GM08714 (cell line): ENCODE data around the gene TLE3.

Experiments used
- H3K4me3 ChIP-seq: fragments of 200-500 bp; sonication (Bioruptor generic); 2 replicates; pipeline ENCODE4 v1.5.1; 2014; ENCODE audit warnings: mild to moderate bottlenecking, low read length, inconsistent platforms
- ZNF274 ChIP-seq: IDR thresholded peaks from 2 replicates; pipeline ENCODE4 v1.6.1; 2012; ENCODE audit warnings: mild to moderate bottlenecking, low read depth, low read length

TLE3 gene

DNA sequence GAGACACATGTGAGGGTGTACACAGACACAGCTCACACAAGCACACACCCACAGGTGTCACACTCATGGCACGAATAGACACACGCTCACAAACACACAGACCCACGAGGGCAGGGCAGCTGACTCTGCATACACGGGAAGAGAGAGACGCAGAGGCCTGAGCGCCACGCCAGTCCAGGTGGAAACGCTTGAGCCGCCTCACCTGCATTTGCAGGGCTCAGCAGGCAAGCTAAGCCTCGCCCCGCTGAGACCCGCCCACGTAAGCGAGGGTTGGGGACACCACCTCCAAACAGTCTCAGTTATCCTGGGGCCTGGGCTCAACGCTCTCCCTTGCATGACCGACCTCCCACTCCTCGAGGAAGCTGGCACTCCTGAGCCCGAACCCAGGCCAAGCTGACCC is 73.2 kb downstream of the TLE3 start:
- H3K4me3 ChIP-seq, result no peak overlapping the region
- no peak for TF ChIP-seq ZNF274

DNA sequence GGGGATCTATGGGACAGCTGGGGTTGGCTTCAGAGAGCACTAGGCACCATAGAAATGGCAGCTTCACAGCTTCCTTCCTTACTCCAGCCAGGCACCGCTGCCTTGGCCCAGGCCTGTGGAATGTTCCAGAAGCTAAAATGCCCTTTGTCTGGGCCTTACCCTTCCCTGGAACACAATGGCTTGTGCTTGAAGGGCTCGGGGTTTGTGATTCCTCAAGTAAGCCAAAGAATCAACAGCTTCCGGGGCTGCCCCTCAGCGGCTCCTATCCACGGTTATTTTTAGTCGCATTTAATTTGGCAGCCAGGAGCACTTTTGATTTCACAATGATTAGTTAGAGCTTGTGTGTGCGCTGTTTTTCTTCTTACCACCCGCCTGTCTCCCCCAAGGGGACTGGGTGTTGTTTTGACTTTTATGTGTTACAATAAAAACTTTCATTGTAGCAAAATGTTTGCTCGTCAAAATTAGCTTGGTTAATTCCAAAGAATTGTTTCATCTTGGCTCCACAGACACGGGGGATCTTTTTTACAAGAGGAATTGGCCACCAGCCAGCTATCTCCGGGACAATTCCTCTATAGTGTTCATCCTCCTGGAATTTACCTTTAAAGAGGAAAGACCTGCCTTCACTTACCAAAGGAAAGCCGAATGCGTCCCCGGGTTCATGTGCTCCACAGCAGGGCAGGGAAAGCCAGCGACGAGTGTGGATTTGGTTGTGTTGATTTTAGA is 73.8 kb downstream of the TLE3 start:
- no peak for TF ChIP-seq ZNF274
- no peak overlapping the region for H3K4me3 ChIP-seq

DNA sequence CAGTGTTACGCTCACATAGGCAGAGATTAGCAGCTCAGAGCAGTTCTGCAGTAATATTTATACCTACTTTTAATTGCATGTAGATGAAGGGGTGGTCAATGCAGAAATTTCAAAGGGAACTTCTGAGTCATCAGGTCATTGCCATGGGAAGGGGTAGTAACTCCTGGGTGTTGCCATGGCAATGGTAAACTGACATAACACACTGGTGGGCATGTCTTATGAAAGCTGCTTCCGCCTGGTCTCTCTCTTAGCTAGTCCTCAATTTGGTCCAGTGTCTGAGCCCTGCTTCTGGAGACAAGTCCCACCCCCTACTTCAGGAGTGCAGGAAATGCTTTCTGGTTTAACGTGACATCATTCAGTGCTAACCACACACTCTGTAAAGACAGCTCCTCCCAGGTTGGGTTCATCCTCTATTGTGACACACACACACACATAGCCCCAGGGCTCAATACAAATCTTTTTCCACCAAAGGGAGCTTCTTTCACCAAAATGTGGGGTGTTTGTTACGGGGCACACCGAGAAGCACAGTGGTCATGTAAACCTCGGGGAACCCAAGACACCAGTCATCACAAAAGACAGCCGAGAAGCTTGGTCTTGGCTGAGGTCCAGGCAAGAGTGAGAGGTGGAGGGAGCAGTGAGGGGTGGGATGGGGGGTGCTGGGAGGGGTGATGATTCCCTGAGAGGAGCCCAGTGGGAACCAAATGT is 74.5 kb downstream of the TLE3 start:
- no peak for TF ChIP-seq ZNF274
- no peak overlapping the region for H3K4me3 ChIP-seq

DNA sequence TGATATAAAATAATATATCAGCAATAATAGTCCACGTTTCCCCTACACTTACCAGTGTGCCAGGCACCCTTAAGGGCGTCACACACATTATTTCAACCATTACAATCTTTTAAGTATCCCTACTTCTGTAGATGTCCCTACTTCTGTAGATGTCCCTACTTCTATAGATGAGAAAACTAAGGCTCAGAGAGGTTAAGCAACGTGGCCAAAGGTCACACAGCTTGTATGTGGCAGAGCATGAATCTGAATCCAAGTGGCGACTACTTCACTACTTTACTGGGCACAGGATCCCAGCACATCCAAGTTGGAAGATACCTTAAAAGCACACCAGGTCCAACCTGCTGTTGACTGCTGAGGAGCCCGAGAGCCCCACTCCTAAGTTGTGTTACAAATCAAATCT is 77.5 kb downstream of the TLE3 start:
- no peak overlapping the region for H3K4me3 ChIP-seq
- TF ChIP-seq ZNF274, result no peak

DNA sequence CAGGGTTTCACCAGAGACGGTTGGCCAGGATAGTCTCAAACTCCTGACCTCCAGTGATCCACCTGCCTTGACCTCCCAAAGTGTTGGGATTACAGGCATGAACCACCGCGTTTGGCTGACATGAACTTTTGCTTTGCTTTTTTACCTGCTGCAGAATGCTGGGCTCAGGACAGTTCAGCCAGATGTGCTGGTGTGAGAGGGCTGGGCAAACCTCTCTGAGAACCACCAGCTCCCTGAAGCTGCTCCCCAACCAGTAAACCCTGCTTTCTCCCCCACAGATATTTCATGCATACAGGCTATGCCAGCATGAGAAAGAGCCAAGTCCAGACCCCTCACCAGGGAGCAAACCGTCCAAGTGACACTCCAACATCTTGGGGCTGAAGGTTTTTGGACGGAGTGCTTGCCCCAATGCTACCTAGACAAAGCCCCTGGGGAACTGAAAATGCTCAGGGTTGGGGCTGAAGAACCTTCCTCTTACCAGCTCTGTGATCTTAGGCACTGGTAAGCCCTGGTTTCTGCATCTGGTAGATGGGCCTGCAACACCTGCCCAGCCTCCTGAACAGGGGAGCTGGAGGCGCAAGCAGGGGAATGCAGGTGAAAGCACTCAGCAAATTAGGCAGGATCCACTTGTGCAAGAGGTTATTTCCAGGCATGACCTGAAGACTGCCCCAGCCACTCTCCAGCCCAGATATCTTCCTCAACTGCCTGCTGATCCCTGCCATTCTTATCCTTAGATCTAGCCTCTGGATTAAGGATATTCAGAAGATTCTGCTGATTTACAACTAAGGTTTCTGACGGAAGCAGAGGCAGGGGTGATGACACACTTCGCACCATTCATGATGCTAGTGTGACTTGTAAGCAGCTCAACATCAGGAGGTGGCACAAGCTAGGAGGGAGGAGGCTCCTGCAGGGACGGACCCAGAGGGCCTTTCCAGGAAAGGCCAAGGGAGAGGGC is 78.8 kb downstream of the TLE3 start:
- no peak for TF ChIP-seq ZNF274
- H3K4me3 ChIP-seq, result no peak overlapping the region

DNA sequence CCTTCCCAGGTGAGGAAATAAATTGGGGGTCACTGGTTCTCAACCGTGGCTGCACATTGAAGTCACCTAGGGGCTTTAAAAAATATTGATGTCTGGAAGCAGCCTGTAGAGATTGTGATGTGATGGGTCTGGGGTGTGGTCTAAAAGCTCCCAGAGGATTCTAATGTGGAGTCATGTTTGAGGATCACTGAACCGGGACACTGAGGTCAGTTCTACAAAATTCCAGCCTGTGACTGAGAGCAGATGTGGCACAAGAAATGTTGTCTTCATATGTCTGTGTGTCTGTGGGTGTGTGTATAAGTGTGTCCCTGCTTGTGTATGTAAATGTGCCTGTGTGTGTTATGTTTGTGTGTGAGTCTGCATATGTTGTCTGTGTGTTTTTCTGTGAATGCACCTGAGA is 79.9 kb downstream of the TLE3 start:
- no peak overlapping the region for H3K4me3 ChIP-seq
- TF ChIP-seq ZNF274, result no peak

DNA sequence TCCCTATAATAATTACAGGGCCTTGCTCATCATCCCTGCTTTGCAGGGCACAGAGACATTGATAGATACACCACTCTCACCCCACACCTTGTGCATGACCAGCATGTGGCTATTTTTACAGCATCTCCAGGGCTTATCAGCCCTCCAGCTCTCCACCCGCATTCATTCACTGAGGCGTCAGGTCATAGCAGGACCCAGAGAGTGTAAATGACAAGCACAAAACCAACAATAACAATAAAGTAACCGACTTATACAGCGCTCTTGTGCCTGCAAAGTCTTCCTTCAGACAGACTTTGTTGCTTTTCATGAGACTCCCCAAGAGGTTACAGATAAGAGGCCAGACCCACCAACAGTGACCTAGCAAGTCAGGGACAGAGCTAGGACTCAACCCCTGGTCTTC is 80.7 kb downstream of the TLE3 start:
- no peak overlapping the region for H3K4me3 ChIP-seq
- no peak for TF ChIP-seq ZNF274

DNA sequence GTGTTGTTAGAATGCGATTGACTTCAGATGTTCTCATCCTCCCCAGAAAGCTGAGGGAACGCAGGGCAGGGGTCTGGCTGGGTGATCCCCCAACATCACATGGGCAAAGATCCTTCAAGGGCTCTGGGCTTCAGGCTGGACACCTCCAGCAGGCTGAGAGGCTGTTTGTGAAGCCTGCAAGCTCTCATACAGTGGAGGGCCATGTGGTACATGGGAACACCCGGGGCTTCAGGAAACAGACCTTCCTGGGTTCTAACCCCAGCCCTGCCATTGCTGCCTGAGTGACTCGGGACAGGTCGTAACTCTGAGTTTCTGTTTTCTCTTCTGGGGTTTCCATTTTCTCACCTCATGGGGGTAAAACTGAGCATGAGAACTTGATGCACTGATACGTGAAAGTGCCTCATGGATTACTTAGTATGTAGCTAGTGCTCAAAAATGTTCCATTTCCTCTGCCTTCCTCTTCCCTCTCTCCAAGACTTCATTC is 81.2 kb downstream of the TLE3 start:
- peak overlapping the region; percentile 1; the same call in 1 of the 2 replicates for H3K4me3 ChIP-seq
- TF ChIP-seq ZNF274, result no peak

DNA sequence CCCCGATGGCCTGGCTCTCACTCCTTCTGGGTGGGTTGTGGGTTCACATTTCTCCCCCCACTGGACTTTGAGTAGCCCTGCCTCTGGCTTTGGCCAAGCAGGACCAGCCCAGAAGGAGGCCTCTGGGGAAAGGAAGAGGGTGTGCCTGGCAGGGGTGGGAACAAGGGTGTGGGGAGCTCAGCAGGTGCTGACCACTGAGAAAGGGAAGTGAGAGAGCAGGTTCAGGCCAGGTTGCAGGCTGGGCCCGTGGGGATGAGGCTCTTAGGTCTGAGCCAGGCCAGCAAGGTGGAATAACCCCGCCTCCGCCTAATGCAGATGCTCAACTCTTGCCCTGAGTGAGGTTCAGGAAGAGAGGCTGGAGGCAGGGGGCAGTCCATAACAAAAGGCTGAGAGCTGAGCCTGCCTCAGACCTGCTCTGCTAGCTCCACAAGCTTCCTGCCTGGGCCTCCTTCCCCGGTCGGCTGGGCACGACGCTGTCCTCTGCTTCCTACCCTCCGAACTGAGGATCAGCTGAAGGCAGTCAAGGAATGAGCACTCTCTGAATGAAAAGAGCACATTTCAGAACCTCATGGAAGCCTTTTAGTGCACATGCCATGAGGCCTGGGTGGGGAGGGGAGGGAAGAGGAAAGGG is 82.7 kb downstream of the TLE3 start:
- peak overlapping the region; percentile 2; the same call in 1 of the 2 replicates for H3K4me3 ChIP-seq
- no peak for TF ChIP-seq ZNF274

DNA sequence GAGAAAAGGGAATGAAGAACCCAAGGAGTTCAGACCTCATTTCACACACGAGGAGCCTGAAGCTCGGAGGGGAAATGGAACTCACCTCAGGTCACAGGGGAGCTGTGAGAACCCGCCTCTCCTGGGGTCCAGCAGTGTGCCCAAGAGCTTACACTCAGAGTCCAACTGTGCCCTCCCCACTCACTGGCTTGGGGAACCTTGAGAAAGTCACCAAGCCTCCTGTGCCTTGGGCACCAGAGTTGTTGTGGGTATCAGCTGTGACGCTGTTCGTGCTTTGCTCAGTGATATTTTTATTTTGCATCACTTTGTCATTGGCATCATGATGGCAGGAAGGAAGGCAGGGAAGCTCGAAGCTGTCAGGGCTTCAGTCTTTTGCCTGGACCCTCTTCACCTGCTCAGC is 83.4 kb downstream of the TLE3 start:
- no peak for TF ChIP-seq ZNF274
- no peak overlapping the region for H3K4me3 ChIP-seq

DNA sequence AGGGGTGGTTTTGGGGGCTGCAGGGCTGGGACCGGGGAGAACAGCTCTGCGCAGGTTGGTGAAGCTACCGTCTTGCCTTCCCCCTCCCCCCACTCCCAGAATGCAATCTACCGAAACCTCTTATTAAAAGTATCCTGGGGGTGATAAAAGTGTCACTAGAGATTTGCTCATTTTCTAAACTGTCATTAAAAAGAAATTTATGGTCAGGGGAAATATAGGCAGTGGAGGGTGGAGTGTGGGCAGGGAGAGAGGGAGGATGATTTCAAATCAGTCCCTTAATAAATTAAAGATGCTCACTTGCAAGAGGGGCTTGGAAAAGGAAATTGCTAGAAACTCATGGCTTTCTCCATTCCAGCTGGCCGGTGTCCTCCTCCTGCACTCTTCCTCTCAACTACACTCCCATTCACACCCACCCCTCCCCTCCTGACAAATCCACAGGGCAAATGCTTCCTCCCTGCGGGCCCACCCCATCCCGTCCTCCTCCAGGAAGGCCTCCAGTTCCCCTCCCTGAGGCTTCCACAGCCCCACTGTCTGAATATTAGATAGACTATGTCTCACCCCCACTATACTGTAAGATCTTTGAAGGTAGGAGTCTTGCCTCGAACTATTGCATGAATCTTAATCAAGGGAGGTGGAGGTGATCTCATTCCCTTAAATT is 83.9 kb downstream of the TLE3 start:
- TF ChIP-seq ZNF274, result no peak

DNA sequence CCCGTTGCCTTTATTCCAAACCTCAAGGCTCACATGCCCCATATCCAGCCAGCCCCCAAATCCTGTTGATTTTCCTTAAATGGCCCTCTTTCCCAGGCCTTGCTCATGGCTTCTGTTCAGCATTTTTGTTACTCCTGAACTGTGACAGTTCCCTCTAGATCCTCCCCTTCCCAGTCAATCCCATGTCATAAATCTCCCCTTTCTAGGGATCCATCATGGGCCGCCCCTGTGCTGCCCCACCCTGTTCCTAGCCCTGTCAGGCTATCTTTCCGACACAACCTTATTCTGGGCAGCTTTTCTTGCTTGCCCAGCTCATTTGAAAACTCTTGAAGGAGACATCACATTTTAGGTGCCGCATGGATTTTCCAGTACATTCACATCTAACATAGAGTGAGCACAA is 84.8 kb downstream of the TLE3 start:
- no peak overlapping the region for H3K4me3 ChIP-seq
- TF ChIP-seq ZNF274, result no peak

More for the DNA sequence above, 83.9 kb downstream of the TLE3 start:
- no peak overlapping the region for H3K4me3 ChIP-seq

DNA sequence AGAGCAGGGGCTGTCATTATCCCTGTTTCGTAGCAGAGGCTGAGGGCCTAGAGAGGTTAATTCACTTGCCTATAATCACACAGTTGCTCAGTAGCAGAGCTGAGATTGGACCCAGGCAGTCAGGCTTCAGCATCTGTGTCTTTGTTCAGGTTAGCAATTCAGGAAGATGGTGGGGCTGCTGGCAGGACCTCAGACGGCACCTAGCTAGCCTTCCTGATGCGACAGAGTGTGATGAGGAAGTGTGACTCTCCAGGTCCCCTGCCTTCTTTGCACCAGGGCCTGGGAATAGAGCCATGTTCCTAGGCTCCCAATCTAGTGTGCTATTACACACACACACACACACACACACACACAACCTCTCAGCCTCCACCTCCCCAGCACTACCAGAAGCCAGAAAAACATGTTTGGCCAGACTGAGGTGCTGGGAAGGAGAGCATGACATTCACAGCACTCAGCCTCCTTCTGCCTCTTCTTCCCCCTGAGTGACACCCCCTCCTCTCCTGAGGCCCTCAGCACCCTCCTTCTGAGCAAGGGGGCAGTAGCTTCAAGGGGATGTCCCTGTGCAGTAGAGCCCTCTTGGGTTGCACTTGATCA is 88.9 kb downstream of the TLE3 start:
- H3K4me3 ChIP-seq, result no peak overlapping the region
- no peak for TF ChIP-seq ZNF274
